GM12878 (cell line): ENCODE results near the gene INO80C. TPM values are rescaled to one million over a fixed set of nuclear protein-coding genes. Genes with fewer than 3 reads are reported as not detected.

Experiments used
- BCLAF1 ChIP-seq: fragments of 450-650 bp; IDR thresholded peaks from 2 replicates; pipeline ENCODE4 v1.6.1; 2017; ENCODE audit warnings: antibody characterized with exemption, mild to moderate bottlenecking, moderate library complexity
- E4F1 ChIP-seq: fragments of 450-650 bp; IDR thresholded peaks from 2 replicates; pipeline ENCODE4 v1.6.1; 2018; ENCODE audit warnings: borderline replicate concordance, mild to moderate bottlenecking; ENCODE audit not compliant: partially characterized antibody
- FOXM1 ChIP-seq: IDR thresholded peaks from 2 replicates; pipeline ENCODE4 v1.6.1; 2012; ENCODE audit warnings: low read depth, mild to moderate bottlenecking, inconsistent platforms, low read length, moderate library complexity
- HSF1 ChIP-seq: fragments of 150-350 bp; IDR thresholded peaks from 2 replicates; pipeline ENCODE4 v1.6.1; 2014; ENCODE audit warnings: mild to moderate bottlenecking, low read depth, low read length
- MEF2B ChIP-seq: fragments of 450-650 bp; IDR thresholded peaks from 2 replicates; pipeline ENCODE4 v1.6.1; 2018; ENCODE audit warnings: mild to moderate bottlenecking, moderate library complexity; ENCODE audit not compliant: partially characterized antibody, poor library complexity, severe bottlenecking
- PBX3 ChIP-seq: IDR thresholded peaks from 2 replicates; pipeline ENCODE4 v1.6.1; 2011; ENCODE audit warnings: mild to moderate bottlenecking, low read depth, low read length, moderate library complexity; ENCODE audit not compliant: insufficient replicate concordance
- SMAD1 ChIP-seq: fragments of 450-650 bp; IDR thresholded peaks from 2 replicates; pipeline ENCODE4 v1.6.1; 2018; ENCODE audit warnings: mild to moderate bottlenecking, low read depth; ENCODE audit not compliant: partially characterized antibody
- polyA plus RNA-seq, 11 experiments: library from polyadenylated mRNA; depleted of rRNA in 4 of 11; unstranded in 6 of 11; stranded (reverse) in 5 of 11; fragments of >200 nt; fragmentation: Nextera tagmentation in 4 of 11; fragmentation: Illumina TruSeq in 1 of 11; extraction: Ambion mirVana in 4 of 11; extraction: Trizol in 1 of 11; gene quantifications; 1 replicate in 1 of 11; 2 replicates in 10 of 11; pipeline versions ENCODE4 v1.2.1 to v1.2.3, GENCODE V29; 2011 to 2016; ENCODE audit warnings: inconsistent platforms in 2 of 11, missing spikeins in 2 of 11, low read depth in 1 of 11
- total RNA-seq, 4 experiments: library from RNA; depleted of rRNA in 3 of 4; stranded (reverse); fragments of >200 nt in 3 of 4; fragmentation: Illumina TruSeq in 1 of 4; extraction: Trizol in 1 of 4; gene quantifications; 2 replicates each; pipeline versions ENCODE4 v1.2.1 to v1.2.3, GENCODE V29; 2013 to 2021

The INO80C gene
- total and polyA plus RNA-seq, 10 of the 15 experiments (the other 5 are each of a cell fraction or from before 2014, with no cell fraction given) = 9.9 to 43.2 (median 30.1) TPM

- TF ChIP-seq HSF1 = no peak
- no peak for TF ChIP-seq PBX3
- TF ChIP-seq FOXM1 = no peak
- no peak for TF ChIP-seq SMAD1
- TF ChIP-seq E4F1 = no peak
- no peak for TF ChIP-seq BCLAF1
- TF ChIP-seq MEF2B = no peak
Measured at GRCh38 chr18:35455926-35456763, 41.6 kb downstream of the INO80C start (continued).
